Osteoblast (primary cell): Measurements from ENCODE around the gene NEU2. TPM values are rescaled to one million over a fixed set of nuclear protein-coding genes. Genes with fewer than 3 reads are reported as not detected.

Source experiments
- DNase-seq: peaks from one replicate; pipeline ENCODE4 v3.0.0; 2011; ENCODE audit warnings: low spot score, mixed read lengths; ENCODE audit not compliant: insufficient read length; ENCODE audit errors: missing footprints
- H2AFZ ChIP-seq: 2 replicates; pipeline ENCODE4 v1.6.0; 2011; ENCODE audit warnings: mild to moderate bottlenecking, low read length
- H3K27ac ChIP-seq: 2 replicates; pipeline ENCODE4 v1.5.1; 2011; ENCODE audit warnings: mild to moderate bottlenecking, low read depth, low read length, moderate library complexity
- H3K27me3 ChIP-seq: 2 replicates; pipeline ENCODE4 v1.6.0; 2012; ENCODE audit warnings: mild to moderate bottlenecking, control low read depth, inconsistent platforms, low read length, moderate library complexity; ENCODE audit not compliant: insufficient read depth
- H3K36me3 ChIP-seq: 2 replicates; pipeline ENCODE4 v1.5.1; 2011; ENCODE audit warnings: mild to moderate bottlenecking, low read length, control low read depth, moderate library complexity; ENCODE audit not compliant: insufficient read depth
- H3K4me1 ChIP-seq: 2 replicates; pipeline ENCODE4 v1.5.1; 2011; ENCODE audit warnings: mild to moderate bottlenecking, low read length, control low read depth, moderate library complexity; ENCODE audit not compliant: insufficient read depth
- H3K4me2 ChIP-seq: 2 replicates; pipeline ENCODE4 v1.6.0; 2011; ENCODE audit warnings: mild to moderate bottlenecking, low read length; ENCODE audit not compliant: insufficient read depth
- H3K4me3 ChIP-seq: fragments of 200-600 bp; sonication (generic); 3 replicates; pipeline ENCODE4 v1.5.1; 2012; ENCODE audit warnings: mild to moderate bottlenecking, low read length, inconsistent platforms; ENCODE audit not compliant: insufficient read depth
- H3K79me2 ChIP-seq: 2 replicates; pipeline ENCODE4 v1.6.0; 2012; ENCODE audit warnings: mild to moderate bottlenecking, low read length, control low read depth, inconsistent platforms; ENCODE audit not compliant: insufficient read depth
- H3K9me3 ChIP-seq: 2 replicates; pipeline ENCODE4 v1.5.1; 2011; ENCODE audit warnings: low read depth, low read length, control low read depth
- H4K20me1 ChIP-seq: 2 replicates; pipeline ENCODE4 v1.6.0; 2012; ENCODE audit warnings: mild to moderate bottlenecking, low read length, control low read depth; ENCODE audit not compliant: insufficient read depth
- total RNA-seq: library from RNA; depleted of rRNA; stranded (reverse); fragments of >200 nt; gene quantifications from 2 replicates; pipeline ENCODE4 v1.2.3, GENCODE V29; 2012
- TF ChIP-seq, protein P1 (sequence below): IDR thresholded peaks from 2 replicates; pipeline ENCODE4 v1.5.1; 2011; ENCODE audit warnings: mild to moderate bottlenecking, low read depth, low read length, moderate library complexity; ENCODE audit errors: extremely low read depth

Gene NEU2
- total RNA-seq, 1 donor, result not detected

DNA sequence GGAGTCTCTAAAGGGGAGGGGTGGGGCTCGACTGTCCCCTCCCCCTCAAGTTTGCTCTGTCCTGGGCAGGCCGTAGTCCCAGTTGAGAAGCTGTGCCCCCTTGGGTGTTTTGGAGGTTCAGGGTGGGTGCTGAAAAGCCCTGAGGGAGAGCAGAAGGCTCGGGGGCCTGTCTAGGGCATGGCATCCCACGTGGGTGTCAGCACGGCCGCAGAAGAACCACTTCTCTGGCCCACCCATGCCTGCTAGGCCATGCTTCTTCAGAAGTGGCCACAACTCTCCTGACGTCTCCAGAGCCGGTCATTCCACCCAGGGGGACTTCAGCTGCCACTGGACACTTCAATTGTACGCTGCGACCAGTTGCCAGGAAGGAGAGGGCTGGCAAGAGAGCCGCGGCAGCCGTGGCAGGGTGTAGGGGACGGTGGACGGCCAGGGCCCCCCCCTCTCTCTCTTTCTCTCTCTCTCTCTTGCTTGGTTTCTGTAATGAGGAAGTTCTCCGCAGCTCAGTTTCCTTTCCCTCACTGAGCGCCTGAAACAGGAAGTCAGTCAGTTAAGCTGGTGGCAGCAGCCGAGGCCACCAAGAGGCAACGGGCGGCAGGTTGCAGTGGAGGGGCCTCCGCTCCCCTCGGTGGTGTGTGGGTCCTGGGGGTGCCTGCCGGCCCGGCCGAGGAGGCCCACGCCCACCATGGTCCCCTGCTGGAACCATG lies 27.5 kb downstream of the NEU2 start, which contains the start of gene INPP5D:
Gene INPP5D (plus strand): TSS at position 546 of the 704 bp plus-strand sequence. CDS start 137 bp downstream, at position 683.
- Histone ChIP-seq H3K4me2 (no peak within 1 kb of the TSS), H2AFZ (peak within 1 kb of the TSS; percentile 47), H3K4me3 (no peak within 1 kb of the TSS), H3K36me3 (no peaks in the 10 kb centered on the region), H3K27me3 (no peaks in the 10 kb centered on the region), H3K79me2 (no peaks in the 10 kb centered on the region), H3K4me1 (no peaks in the 10 kb centered on the region), H3K9me3 (no peaks in the 10 kb centered on the region), H3K27ac (no peak within 1 kb of the TSS), H4K20me1 (no peaks in the 10 kb centered on the region)
- DNase-seq, result no peak
- TF ChIP-seq, protein P1, sequence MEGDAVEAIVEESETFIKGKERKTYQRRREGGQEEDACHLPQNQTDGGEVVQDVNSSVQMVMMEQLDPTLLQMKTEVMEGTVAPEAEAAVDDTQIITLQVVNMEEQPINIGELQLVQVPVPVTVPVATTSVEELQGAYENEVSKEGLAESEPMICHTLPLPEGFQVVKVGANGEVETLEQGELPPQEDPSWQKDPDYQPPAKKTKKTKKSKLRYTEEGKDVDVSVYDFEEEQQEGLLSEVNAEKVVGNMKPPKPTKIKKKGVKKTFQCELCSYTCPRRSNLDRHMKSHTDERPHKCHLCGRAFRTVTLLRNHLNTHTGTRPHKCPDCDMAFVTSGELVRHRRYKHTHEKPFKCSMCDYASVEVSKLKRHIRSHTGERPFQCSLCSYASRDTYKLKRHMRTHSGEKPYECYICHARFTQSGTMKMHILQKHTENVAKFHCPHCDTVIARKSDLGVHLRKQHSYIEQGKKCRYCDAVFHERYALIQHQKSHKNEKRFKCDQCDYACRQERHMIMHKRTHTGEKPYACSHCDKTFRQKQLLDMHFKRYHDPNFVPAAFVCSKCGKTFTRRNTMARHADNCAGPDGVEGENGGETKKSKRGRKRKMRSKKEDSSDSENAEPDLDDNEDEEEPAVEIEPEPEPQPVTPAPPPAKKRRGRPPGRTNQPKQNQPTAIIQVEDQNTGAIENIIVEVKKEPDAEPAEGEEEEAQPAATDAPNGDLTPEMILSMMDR, result no peak

DNA sequence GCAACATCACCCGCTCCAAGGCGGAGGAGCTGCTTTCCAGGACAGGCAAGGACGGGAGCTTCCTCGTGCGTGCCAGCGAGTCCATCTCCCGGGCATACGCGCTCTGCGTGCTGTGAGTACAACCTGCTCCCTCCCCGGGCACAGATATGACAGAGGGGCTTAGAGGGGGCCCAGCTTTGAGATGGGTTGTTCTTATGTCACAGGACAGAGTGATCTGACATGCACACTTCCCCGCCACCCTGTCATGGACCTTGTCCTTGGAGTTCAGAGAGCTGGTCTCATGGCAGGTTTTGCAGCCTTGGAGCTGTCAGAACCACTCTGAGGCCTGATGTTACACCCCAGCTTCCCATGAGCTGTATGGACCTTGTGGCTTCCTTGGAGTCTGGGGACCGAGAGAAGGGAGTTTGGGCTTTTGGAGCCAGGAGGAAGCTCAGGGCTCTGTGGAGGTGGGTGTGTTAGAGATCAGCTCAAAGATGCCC lies 28.1 kb downstream of the NEU2 start:
- Histone ChIP-seq H2AFZ (peak overlapping the region; percentile 47), H3K4me1 (no peaks in the 10 kb centered on the region), H3K4me2 (no peak overlapping the region), H4K20me1 (no peaks in the 10 kb centered on the region), H3K4me3 (no peak overlapping the region), H3K27me3 (no peaks in the 10 kb centered on the region), H3K36me3 (no peaks in the 10 kb centered on the region), H3K9me3 (no peaks in the 10 kb centered on the region), H3K79me2 (no peaks in the 10 kb centered on the region), H3K27ac (no peak overlapping the region)
- TF ChIP-seq, protein P1, result no peak
- DNase-seq, result no peak

DNA sequence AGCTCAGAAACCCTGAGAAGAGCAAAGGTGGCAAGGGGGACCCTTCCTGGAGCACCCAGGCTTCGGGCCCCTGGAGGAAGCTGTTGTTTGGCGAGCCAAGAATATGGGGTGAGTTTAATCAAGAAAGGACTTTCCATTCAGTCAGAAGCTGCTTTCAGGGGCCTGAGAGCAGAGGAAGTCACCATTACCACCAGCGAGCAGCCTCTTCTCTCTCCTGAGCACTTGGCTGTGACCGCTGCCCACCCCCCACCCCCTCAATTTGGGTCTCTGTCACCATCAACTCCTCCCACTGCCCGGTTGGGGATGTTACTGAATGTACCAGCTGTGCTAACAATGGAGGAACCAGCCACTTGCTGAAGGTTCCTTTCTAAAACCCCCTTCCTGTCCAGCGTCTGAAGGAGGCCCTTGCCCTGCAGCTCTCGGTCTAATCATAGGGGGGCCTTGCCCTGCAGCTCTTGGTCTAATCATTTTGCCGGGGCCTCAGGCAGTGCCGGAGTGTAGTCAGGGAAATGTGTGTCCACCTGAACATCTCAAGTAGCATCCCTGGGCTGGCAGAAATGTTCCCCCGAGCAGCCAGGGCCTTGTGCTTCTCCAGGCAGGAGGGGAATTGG lies 28.6 kb downstream of the NEU2 start:
- no peak overlapping the region for H2AFZ ChIP-seq
- H3K36me3 ChIP-seq, result no peaks in the 10 kb centered on the region
- H3K4me2 ChIP-seq, result no peak overlapping the region

More for the DNA sequence above, 28.6 kb downstream of the NEU2 start:
- no peaks in the 10 kb centered on the region for H3K4me1 ChIP-seq
- H3K79me2 ChIP-seq, result no peaks in the 10 kb centered on the region
- no peak overlapping the region for H3K4me3 ChIP-seq
- TF ChIP-seq, protein P1, result no peak
- no peaks in the 10 kb centered on the region for H3K9me3 ChIP-seq
- no peak overlapping the region for H3K27ac ChIP-seq
- DNase-seq, result no peak
- no peaks in the 10 kb centered on the region for H4K20me1 ChIP-seq
- no peaks in the 10 kb centered on the region for H3K27me3 ChIP-seq
